ENCODE measurements around the gene OLFM2.
"Not testable (repeated sequence)": the region's sequence is repeated elsewhere in the genome, so short reads cannot be mapped to it uniquely, and the experiment has no call there.

Gene OLFM2

DNA sequence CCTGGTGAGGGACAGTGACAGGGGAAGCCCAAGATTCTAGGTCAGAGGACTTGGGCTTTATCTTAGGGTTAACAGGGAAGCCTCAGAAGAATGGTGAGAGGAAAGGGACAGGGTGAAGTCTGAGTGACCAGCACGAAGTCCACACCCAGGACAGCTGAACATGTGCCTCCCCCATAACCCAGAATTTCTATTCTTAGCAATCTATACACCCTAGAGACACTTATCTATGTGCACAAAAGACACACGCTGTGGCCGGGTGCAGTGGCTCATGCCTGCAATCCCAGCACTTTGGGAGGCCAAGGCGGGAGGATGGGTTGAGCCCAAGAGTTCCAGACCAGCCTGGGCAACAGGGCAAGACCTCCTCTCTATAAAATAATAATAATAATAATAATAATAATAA is 11.1 kb upstream of the OLFM2 start:
- H3K4me3 ChIP-seq (IDR thresholded peaks at IDR 0.05; ENCODE audit: insufficient read depth, low read depth, low read length) = no peak overlapping the region
- peaks cover 28% of the 10 kb centered on the region; the same call in 1 of the 2 replicates for H3K27me3 ChIP-seq (ENCODE audit: insufficient read depth, low read depth)
- no peak overlapping the region for H3K9ac ChIP-seq
- H3K79me2 ChIP-seq (ENCODE audit: insufficient read depth, low read depth) = no peaks in the 10 kb centered on the region
- H3K27ac ChIP-seq = no peak overlapping the region
- no peak for TF ChIP-seq CTCF (conservative IDR thresholded peaks at IDR 0.05; ENCODE audit: low read depth, low read length)
- no peak overlapping the region for H3K4me2 ChIP-seq
- no peak overlapping the region for H2AFZ ChIP-seq (ENCODE audit: low read depth)
- no peaks in the 10 kb centered on the region for H3K36me3 ChIP-seq (ENCODE audit: insufficient read depth)
- H4K20me1 ChIP-seq (ENCODE audit: insufficient read depth) = no peaks in the 10 kb centered on the region
- no peaks in the 10 kb centered on the region for H3K4me1 ChIP-seq (ENCODE audit: low read depth, poor library complexity, severe bottlenecking)

- not testable (repeated sequence) for H3K4me2 ChIP-seq; H4K20me1 ChIP-seq (ENCODE audit: insufficient read depth); H3K9ac ChIP-seq; H3K79me2 ChIP-seq (ENCODE audit: insufficient read depth, low read depth); H3K4me3 ChIP-seq (IDR thresholded peaks at IDR 0.05; ENCODE audit: insufficient read depth, low read depth, low read length); H3K27ac ChIP-seq; H3K4me1 ChIP-seq (ENCODE audit: low read depth, poor library complexity, severe bottlenecking); H2AFZ ChIP-seq (ENCODE audit: low read depth); H3K36me3 ChIP-seq (ENCODE audit: insufficient read depth)
- peaks cover 29% of the 10 kb centered on the region for H3K27me3 ChIP-seq (ENCODE audit: insufficient read depth, low read depth)
These were observed 10.3 kb upstream of the OLFM2 start for GRCh38 chr19:9946528-9947125.

DNA sequence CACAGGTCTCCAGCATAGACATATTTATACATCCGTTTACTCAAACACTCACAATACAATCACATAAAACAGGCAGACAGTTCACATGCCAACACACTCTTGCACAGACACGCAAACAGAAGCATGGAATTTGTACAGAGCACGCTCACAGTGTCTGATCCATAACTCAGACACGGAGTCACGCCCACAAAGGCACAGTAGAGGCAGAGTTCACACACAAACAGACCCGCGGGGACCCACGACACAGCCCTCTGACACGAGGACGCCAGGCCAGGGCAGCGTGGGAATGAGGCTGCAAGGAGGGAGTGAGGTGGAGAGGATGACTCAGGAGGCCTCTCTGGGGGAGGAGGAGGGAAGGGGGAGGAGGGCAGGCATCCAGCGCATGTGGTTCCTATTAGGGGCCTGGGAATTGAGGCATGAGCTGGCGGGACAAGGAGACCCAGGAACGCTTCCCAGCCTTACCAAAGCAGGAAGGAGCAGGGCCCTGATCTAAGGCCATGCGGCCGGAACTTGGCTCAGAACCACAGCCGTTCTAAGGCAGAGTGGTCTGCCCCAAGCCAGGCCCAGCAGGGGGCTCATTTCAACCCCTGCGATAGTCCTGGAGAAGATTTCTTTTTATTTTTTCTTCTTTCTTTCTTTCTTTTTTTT is 9.1 kb upstream of the OLFM2 start:
- Histone ChIP-seq H3K36me3 (ENCODE audit: insufficient read depth) (no peaks in the 10 kb centered on the region), H3K9ac (no peak overlapping the region), H4K20me1 (ENCODE audit: insufficient read depth) (no peaks in the 10 kb centered on the region), H3K27ac (no peak overlapping the region), H3K79me2 (ENCODE audit: insufficient read depth, low read depth) (no peaks in the 10 kb centered on the region), H3K4me2 (no peak overlapping the region), H3K4me3 (IDR thresholded peaks at IDR 0.05; ENCODE audit: insufficient read depth, low read depth, low read length) (no peak overlapping the region), H3K27me3 (ENCODE audit: insufficient read depth, low read depth) (peaks cover 18% of the 10 kb centered on the region), H3K4me1 (ENCODE audit: low read depth, poor library complexity, severe bottlenecking) (no peaks in the 10 kb centered on the region), H2AFZ (ENCODE audit: low read depth) (no peak overlapping the region)
- no peak for TF ChIP-seq CTCF (conservative IDR thresholded peaks at IDR 0.05; ENCODE audit: low read depth, low read length)

- H3K79me2 ChIP-seq (ENCODE audit: insufficient read depth, low read depth) = no peaks in the 10 kb centered on the region
- H3K4me3 ChIP-seq (IDR thresholded peaks at IDR 0.05; ENCODE audit: insufficient read depth, low read depth, low read length) = no peak overlapping the region
- peaks cover 20% of the 10 kb centered on the region for H3K27me3 ChIP-seq (ENCODE audit: insufficient read depth, low read depth)
- H4K20me1 ChIP-seq (ENCODE audit: insufficient read depth) = no peaks in the 10 kb centered on the region
- H3K27ac ChIP-seq = no peak overlapping the region
- H3K9ac ChIP-seq = no peak overlapping the region
- H3K36me3 ChIP-seq (ENCODE audit: insufficient read depth) = no peaks in the 10 kb centered on the region
- H3K4me1 ChIP-seq (ENCODE audit: low read depth, poor library complexity, severe bottlenecking) = no peaks in the 10 kb centered on the region
- no peak for TF ChIP-seq CTCF (conservative IDR thresholded peaks at IDR 0.05; ENCODE audit: low read depth, low read length)
- H3K4me2 ChIP-seq = no peak overlapping the region
- H2AFZ ChIP-seq (ENCODE audit: low read depth) = no peak overlapping the region
These were observed 7.4 kb upstream of the OLFM2 start for GRCh38 chr19:9943744-9944143.

DNA sequence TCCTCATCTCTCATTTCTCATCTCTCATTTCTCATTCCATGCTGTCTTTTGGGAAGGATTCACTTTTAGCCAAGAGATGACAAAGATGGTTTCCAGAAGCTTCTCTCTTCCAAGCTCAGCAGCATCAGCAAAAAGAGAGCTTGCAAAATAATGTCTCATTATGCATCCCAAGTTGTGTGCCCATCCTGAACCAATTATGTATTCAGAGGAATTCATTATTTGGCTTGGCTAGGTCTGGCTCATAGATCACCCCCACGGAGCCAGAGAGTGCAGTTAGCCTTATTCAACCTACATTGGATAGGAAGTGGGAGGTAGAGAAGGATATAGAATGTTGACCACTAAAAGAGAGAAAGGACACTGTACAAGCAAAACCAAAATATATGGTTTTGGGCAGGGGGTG is 5.4 kb upstream of the OLFM2 start:
- Histone ChIP-seq H3K4me3 (IDR thresholded peaks at IDR 0.05; ENCODE audit: insufficient read depth, low read depth, low read length) (no peak overlapping the region), H3K27me3 (ENCODE audit: insufficient read depth, low read depth) (peaks cover 27% of the 10 kb centered on the region), H3K9ac (no peak overlapping the region), H3K79me2 (ENCODE audit: insufficient read depth, low read depth) (no peaks in the 10 kb centered on the region), H3K36me3 (ENCODE audit: insufficient read depth) (no peaks in the 10 kb centered on the region), H3K4me1 (ENCODE audit: low read depth, poor library complexity, severe bottlenecking) (no peaks in the 10 kb centered on the region), H3K4me2 (no peak overlapping the region), H3K27ac (no peak overlapping the region), H2AFZ (ENCODE audit: low read depth) (no peak overlapping the region), H4K20me1 (ENCODE audit: insufficient read depth) (no peaks in the 10 kb centered on the region)
- TF ChIP-seq CTCF (conservative IDR thresholded peaks at IDR 0.05; ENCODE audit: low read depth, low read length) = no peak
